GM10248 (cell line): ENCODE measurements around the gene MYCN.
"Not testable (repeated sequence)": the region's sequence is repeated elsewhere in the genome, so short reads cannot be mapped to it uniquely, and the experiment has no call there.

Source experiments
- CTCF ChIA-PET: fragments of 300-600 bp; sonication (Branson Sonifier 250); formaldehyde crosslinking; extraction: SDS; loops from one replicate; lab custom pipeline; 2021; ENCODE audit warnings: antibody characterized with exemption; lab: Yijun Ruan, JAX
- POLR2A ChIA-PET: fragments of 350-650 bp; sonication (Branson Sonifier 250); formaldehyde crosslinking; extraction: SDS; loops from one replicate; lab custom pipeline; 2020; ENCODE audit warnings: antibody characterized with exemption; lab: Yijun Ruan, JAX
- DNase-seq: peaks from one replicate; pipeline ENCODE4 v3.0.0; 2012; ENCODE audit errors: extremely low spot score
- CTCF ChIP-seq: IDR thresholded peaks from 2 replicates; pipeline ENCODE4 v1.5.1; 2012; ENCODE audit warnings: mild to moderate bottlenecking, low read depth; ENCODE audit errors: extremely low read depth, missing control alignments, control extremely low read depth

Gene MYCN

GRCh38 chr2:15923597-15923996 is 16.8 kb upstream of the MYCN start:
- CTCF ChIA-PET, result interaction anchor here (2.4 kb wide), 1 partner anchor 16 kb away, joined by 8 read pairs; no protein-coding TSS in a partner anchor
- DNase-seq, result no peak
- no peak for TF ChIP-seq CTCF
- POLR2A ChIA-PET, result no interaction called here

- ChIA-PET CTCF (no interaction called here), POLR2A (no interaction called here)
- DNase-seq, result no peak
- TF ChIP-seq CTCF, result no peak
These were observed 14.5 kb upstream of the MYCN start for GRCh38 chr2:15925819-15926218.

- CTCF ChIA-PET, result no interaction called here
- POLR2A ChIA-PET, result no interaction called here
These were observed 14.1 kb upstream of the MYCN start for GRCh38 chr2:15926252-15926651.

GRCh38 chr2:15927551-15928218 is 12.7 kb upstream of the MYCN start:
- TF ChIP-seq CTCF, result no peak
- ChIA-PET CTCF (no interaction called here), POLR2A (no interaction called here)
- DNase-seq, result no peak

More at GRCh38 chr2:15926252-15926651, 14.1 kb upstream of the MYCN start:
- TF ChIP-seq CTCF, result no peak
- no peak for DNase-seq

GRCh38 chr2:15929008-15929407 is 11.3 kb upstream of the MYCN start:
- CTCF ChIA-PET, result interaction anchor here (2.7 kb wide), 1 partner anchor 11 kb away, joined by 14 read pairs; the partner anchor contains the start of gene MYCN
- DNase-seq, POLR2A ChIA-PET: not testable (repeated sequence)

GRCh38 chr2:15929861-15930260 is 10.5 kb upstream of the MYCN start:
- CTCF ChIA-PET, result interaction anchor here (0.7 to 2.7 kb wide), 3 partner anchors 10 to 354 kb away, joined by 3 to 14 read pairs (median 3); partner anchors contain the start of gene MYCN
- POLR2A ChIA-PET, result no interaction called here
- no peak for DNase-seq
- no peak for TF ChIP-seq CTCF

GRCh38 chr2:15930589-15931318 is 9.6 kb upstream of the MYCN start:
- DNase-seq, result no peak
- ChIA-PET POLR2A (no interaction called here), CTCF (interaction anchor here (0.7 to 2.7 kb wide), 4 partner anchors 9 to 354 kb away, joined by 3 to 14 read pairs (median 3); partner anchors contain the start of gene MYCN)
- TF ChIP-seq CTCF, result no peak
